NB4 (cell line): ENCODE measurements around the gene SCYGR5.
"Not testable (repeated sequence)": the region's sequence is repeated elsewhere in the genome, so short reads cannot be mapped to it uniquely, and the experiment has no call there.

Experiments used
- DNase-seq: peaks from one replicate; pipeline ENCODE4 v3.0.0; 2010; ENCODE audit warnings: low read depth
- H3K4me3 ChIP-seq: one replicate; pipeline ENCODE4 v1.5.1; 2011; ENCODE audit warnings: mild to moderate bottlenecking, low read depth, low read length, moderate library complexity
- MAX ChIP-seq: IDR thresholded peaks from 2 replicates; pipeline ENCODE4 v1.6.1; 2011; ENCODE audit warnings: low read depth, low read length
- MYC ChIP-seq: IDR thresholded peaks from 2 replicates; pipeline ENCODE4 v1.6.1; 2011; ENCODE audit warnings: low read depth, low read length
- POLR2A ChIP-seq: IDR thresholded peaks from 2 replicates; pipeline ENCODE4 v1.6.1; 2011; ENCODE audit warnings: mild to moderate bottlenecking; ENCODE audit not compliant: insufficient read length; ENCODE audit errors: extremely low read depth
- TF ChIP-seq, protein P1 (sequence below): IDR thresholded peaks from one replicate; pipeline ENCODE4 v1.5.1; 2012; ENCODE audit warnings: low read depth, low read length

Gene SCYGR5

DNA sequence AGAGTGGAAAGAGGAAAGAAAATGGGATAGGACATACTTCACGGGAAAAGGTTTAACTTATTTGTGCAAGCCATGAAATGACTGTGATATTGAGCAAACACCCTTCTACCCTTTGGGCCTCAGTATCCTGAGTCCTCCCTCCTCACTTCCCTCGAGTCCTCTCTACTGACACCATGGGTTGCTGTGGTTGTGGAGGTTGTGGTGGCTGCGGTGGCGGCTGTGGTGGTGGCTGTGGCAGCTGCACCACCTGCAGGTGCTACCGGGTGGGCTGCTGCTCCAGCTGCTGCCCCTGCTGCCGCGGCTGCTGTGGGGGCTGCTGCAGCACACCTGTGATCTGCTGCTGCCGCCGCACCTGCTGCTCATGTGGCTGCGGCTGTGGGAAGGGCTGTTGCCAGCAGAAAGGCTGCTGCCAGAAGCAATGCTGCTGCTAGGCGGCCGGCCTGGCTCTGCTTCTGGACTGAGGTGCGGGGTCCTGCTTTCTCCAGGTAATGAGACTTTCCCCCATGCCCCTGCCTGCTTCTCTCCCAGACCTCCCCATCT, at the start of gene SCYGR5:
Gene SCYGR5 (plus strand): TSS at position 174 of the 540 bp plus-strand sequence. CDS start 0 bp downstream, at position 174.
- not testable (repeated sequence) for H3K4me3 ChIP-seq
- DNase-seq, result peak; percentile 42

- H3K4me3 ChIP-seq, result no peak within 1 kb of the TSS
- no peak for TF ChIP-seq MYC
- TF ChIP-seq POLR2A, result no peak
- no peak for TF ChIP-seq MAX
- TF ChIP-seq, protein P1, sequence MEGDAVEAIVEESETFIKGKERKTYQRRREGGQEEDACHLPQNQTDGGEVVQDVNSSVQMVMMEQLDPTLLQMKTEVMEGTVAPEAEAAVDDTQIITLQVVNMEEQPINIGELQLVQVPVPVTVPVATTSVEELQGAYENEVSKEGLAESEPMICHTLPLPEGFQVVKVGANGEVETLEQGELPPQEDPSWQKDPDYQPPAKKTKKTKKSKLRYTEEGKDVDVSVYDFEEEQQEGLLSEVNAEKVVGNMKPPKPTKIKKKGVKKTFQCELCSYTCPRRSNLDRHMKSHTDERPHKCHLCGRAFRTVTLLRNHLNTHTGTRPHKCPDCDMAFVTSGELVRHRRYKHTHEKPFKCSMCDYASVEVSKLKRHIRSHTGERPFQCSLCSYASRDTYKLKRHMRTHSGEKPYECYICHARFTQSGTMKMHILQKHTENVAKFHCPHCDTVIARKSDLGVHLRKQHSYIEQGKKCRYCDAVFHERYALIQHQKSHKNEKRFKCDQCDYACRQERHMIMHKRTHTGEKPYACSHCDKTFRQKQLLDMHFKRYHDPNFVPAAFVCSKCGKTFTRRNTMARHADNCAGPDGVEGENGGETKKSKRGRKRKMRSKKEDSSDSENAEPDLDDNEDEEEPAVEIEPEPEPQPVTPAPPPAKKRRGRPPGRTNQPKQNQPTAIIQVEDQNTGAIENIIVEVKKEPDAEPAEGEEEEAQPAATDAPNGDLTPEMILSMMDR, result no peak
- DNase-seq, result no peak
Observed at GRCh38 chr2:227617316-227618230, 49.0 kb upstream of the SCYGR5 start, which contains the start of gene SCYGR4. SCYGR4 (plus strand) TSS chr2:227617498; CDS start chr2:227617498, 0 bp downstream.

DNA sequence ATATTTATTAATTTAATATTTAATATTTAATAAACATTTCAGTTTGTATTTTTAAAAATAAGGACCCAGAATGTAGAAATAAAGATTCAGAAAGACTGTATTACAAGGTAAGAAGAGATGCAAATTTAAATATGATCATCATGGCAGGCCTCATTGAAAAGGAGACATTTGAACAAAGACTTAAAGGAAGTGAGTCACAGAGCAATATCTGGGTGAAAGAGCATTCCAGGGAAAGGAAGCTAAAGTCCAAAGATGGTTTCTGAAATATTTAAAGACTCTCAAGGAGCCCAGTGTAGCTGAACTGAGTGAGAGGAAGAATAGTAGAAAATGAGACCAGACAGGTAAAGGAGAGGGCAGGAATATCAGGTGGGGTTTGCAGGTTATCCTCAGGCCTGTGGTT, 43.4 kb upstream of the SCYGR5 start:
- TF ChIP-seq MAX (no peak), MYC (no peak), POLR2A (no peak)
- TF ChIP-seq, protein P1, result no peak
- H3K4me3 ChIP-seq, result no peak overlapping the region
- no peak for DNase-seq

- DNase-seq, result no peak
- no peak overlapping the region for H3K4me3 ChIP-seq
- TF ChIP-seq POLR2A (no peak), MAX (no peak), MYC (no peak)
- TF ChIP-seq, protein P1, result no peak
Observed at GRCh38 chr2:227625420-227625819, 41.2 kb upstream of the SCYGR5 start.

DNA sequence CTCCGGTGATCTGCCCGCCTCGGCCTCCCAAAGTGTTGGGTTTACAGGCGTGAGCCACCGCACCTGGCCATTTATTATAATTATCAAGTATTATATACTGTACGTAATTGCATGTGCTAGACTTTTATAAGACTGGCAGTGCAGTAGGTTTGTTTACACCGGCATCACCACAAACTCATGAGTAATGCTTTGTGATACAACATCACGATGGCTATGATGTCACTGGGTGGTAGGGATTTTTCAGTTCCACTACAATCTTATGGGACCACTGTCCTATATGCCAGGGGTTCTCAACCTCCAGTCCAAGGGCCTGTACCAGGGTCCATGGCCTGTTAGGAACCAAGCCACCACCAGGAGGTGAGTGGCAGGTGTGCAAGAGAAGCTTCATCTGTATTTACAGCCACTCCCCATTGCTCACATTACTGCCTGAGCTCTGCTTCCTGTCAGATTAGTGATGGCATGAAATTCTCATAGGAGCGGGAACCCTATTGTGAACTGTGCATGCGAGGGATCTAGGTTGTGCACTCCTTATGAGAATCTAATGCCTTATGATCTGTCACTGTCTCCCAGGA, 39.9 kb upstream of the SCYGR5 start:
- no peak overlapping the region for H3K4me3 ChIP-seq
- no peak for TF ChIP-seq MAX
- TF ChIP-seq POLR2A, result no peak
- no peak for TF ChIP-seq MYC
- TF ChIP-seq, protein P1, result no peak
- no peak for DNase-seq

DNA sequence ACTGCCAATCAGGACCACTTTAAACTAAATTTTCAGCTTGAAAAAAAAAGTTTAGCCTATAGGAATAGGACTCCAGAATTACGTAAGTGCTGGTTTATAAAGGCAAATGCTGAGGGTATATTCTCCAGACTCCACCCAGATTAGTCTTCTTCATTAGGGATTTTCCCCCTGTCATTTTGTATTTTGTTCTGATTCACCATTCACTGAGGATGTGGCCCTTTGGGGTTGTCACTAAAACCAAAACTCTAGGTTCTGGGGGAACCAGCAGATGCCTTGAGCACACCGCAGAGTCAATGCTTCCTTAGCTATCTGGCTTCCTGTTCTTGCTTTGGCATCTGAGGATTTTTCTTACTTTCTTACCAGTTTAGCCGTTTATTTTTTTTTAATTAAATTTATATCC, 38.8 kb upstream of the SCYGR5 start:
- TF ChIP-seq POLR2A (no peak), MYC (no peak), MAX (no peak)
- TF ChIP-seq, protein P1, result no peak
- DNase-seq, result no peak
- H3K4me3 ChIP-seq, result no peak overlapping the region
